CD14-positive monocyte (primary cell): ENCODE data around the gene ANXA11. TPM values are rescaled to one million over a fixed set of nuclear protein-coding genes. Genes with fewer than 3 reads are reported as not detected.

ENCODE experiments used
- DNase-seq, 3 donors: peaks; one replicate each; pipeline ENCODE4 v3.0.0-alpha.2; 2011 to 2022
- H2AFZ ChIP-seq: 2 replicates; pipeline ENCODE4 v1.6.0; 2012; ENCODE audit warnings: mild to moderate bottlenecking, low read depth, low read length, inconsistent platforms; ENCODE audit not compliant: insufficient read depth, poor library complexity, severe bottlenecking
- H3K27ac ChIP-seq, 2 donors: 1 replicate in 1 of 2; 2 replicates in 1 of 2; pipeline ENCODE4 v1.5.1; 2012 to 2013; ENCODE audit warnings: low read length in 2 of 2, control low read depth in 1 of 2, inconsistent platforms in 1 of 2, low read depth in 1 of 2, mild to moderate bottlenecking in 1 of 2
- H3K27me3 ChIP-seq, 2 donors: one replicate each; pipeline versions ENCODE4 v1.6.0 to v1.6.1; 2011 to 2013; ENCODE audit warnings: low read length in 2 of 2; ENCODE audit not compliant: control insufficient read depth in 2 of 2, insufficient read depth in 2 of 2
- H3K36me3 ChIP-seq, 2 donors: replicated peaks in 1 of 2; 1 replicate in 1 of 2; 2 replicates in 1 of 2; pipeline versions ENCODE4 v1.5.1 to v1.6.1; 2012 to 2013; ENCODE audit warnings: low read length in 2 of 2, control low read depth in 1 of 2, inconsistent platforms in 1 of 2, mild to moderate bottlenecking in 1 of 2; ENCODE audit not compliant: insufficient read depth in 2 of 2, control insufficient read depth in 1 of 2
- H3K4me1 ChIP-seq, 2 donors: 1 replicate in 1 of 2; 2 replicates in 1 of 2; pipeline versions ENCODE4 v1.5.1 to v1.6.1; 2012 to 2013; ENCODE audit warnings: low read length in 2 of 2, control low read depth in 1 of 2, inconsistent platforms in 1 of 2, mild to moderate bottlenecking in 1 of 2, moderate library complexity in 1 of 2; ENCODE audit not compliant: insufficient read depth in 2 of 2, control insufficient read depth in 1 of 2
- H3K4me2 ChIP-seq: replicated peaks from 2 replicates; pipeline ENCODE3; 2012; ENCODE audit warnings: low read length, moderate library complexity, mild to moderate bottlenecking; ENCODE audit not compliant: poor library complexity, severe bottlenecking; ENCODE audit errors: extremely low read depth
- H3K4me3 ChIP-seq, 3 experiments: fragments of 200-600 bp in 1 of 3; sonication (generic) in 1 of 3; replicated peaks in 1 of 3; 1 replicate in 2 of 3; 2 replicates in 1 of 3; pipeline ENCODE4 v1.5.1; 2011 to 2013; ENCODE audit warnings: low read length in 3 of 3, mild to moderate bottlenecking in 3 of 3, control low read depth in 2 of 3, low read depth in 2 of 3, inconsistent platforms in 1 of 3, moderate library complexity in 1 of 3
- H3K79me2 ChIP-seq: 2 replicates; pipeline ENCODE4 v1.6.0; 2012; ENCODE audit warnings: mild to moderate bottlenecking, control low read depth, inconsistent platforms, low read length, moderate library complexity; ENCODE audit not compliant: insufficient read depth
- H3K9ac ChIP-seq: 2 replicates; pipeline ENCODE4 v1.6.0; 2017; ENCODE audit warnings: low read length, mild to moderate bottlenecking; ENCODE audit not compliant: insufficient read depth, poor library complexity, severe bottlenecking
- H3K9me3 ChIP-seq, 2 donors: replicated peaks in 1 of 2; 1 replicate in 1 of 2; 2 replicates in 1 of 2; pipeline versions ENCODE4 v1.5.1 to v1.6.1; 2012 to 2013; ENCODE audit warnings: low read length in 2 of 2, control low read depth in 1 of 2; ENCODE audit not compliant: control insufficient read depth in 1 of 2, insufficient read depth in 1 of 2
- H4K20me1 ChIP-seq: 2 replicates; pipeline ENCODE4 v1.6.0; 2012; ENCODE audit warnings: mild to moderate bottlenecking, low read length, control low read depth, moderate library complexity; ENCODE audit not compliant: insufficient read depth
- H3K27ac Mint-ChIP-seq, 7 donors: one replicate each; pipeline ENCODE4 v1.8.0; 2020; ENCODE audit warnings: mild to moderate bottlenecking in 7 of 7, mixed read lengths in 7 of 7, moderate library complexity in 6 of 7, inconsistent platforms in 2 of 7
- H3K27me3 Mint-ChIP-seq, 3 donors: one replicate each; pipeline ENCODE4 v1.8.0; 2021 to 2022; ENCODE audit warnings: low read depth in 3 of 3, mild to moderate bottlenecking in 3 of 3, mixed read lengths in 3 of 3, moderate library complexity in 3 of 3, inconsistent platforms in 1 of 3
- H3K36me3 Mint-ChIP-seq, 2 donors: one replicate each; pipeline ENCODE4 v1.8.0; 2020; ENCODE audit warnings: mixed read lengths in 2 of 2, inconsistent platforms in 1 of 2, mild to moderate bottlenecking in 1 of 2
- H3K4me1 Mint-ChIP-seq: one replicate; pipeline ENCODE4 v1.8.0; 2020; ENCODE audit warnings: mild to moderate bottlenecking, mixed read lengths
- H3K4me3 Mint-ChIP-seq, 2 donors: one replicate each; pipeline ENCODE4 v1.8.0; 2020; ENCODE audit warnings: mild to moderate bottlenecking in 2 of 2, mixed read lengths in 2 of 2, moderate library complexity in 1 of 2
- H3K9me3 Mint-ChIP-seq, 7 donors: one replicate each; pipeline ENCODE4 v1.8.0; 2020 to 2022; ENCODE audit warnings: mixed read lengths in 7 of 7, mild to moderate bottlenecking in 6 of 7, moderate library complexity in 6 of 7, inconsistent platforms in 2 of 7
- CTCF ChIP-seq: fragments of 200-600 bp; IDR thresholded peaks from one replicate; pipeline ENCODE4 v1.8.0; 2022; ENCODE audit warnings: antibody characterized with exemption, mild to moderate bottlenecking
- WGBS: methylation state at CpG from one replicate; pipeline ENCODE4 v1.1.5; 2013; ENCODE audit warnings: missing lambda C conversion rate; ENCODE audit not compliant: insufficient coverage; 5-methylcytosine and 5-hydroxymethylcytosine counted together
- intact Hi-C, 2 donors: fragments of 100-400 bp; cut with micrococcal nuclease; formaldehyde crosslinking; loops; one replicate each; pipeline versions ENCODE4 v1.15.0 to v1.15.1; 2023
- polyA plus RNA-seq, 3 donors: library from polyadenylated mRNA; depleted of rRNA in 1 of 3; unstranded in 2 of 3; stranded (reverse) in 1 of 3; fragments of 300-500 nt in 2 of 3; fragments of >200 nt in 1 of 3; fragmentation: Illumina TruSeq in 2 of 3; gene quantifications; 1 replicate in 2 of 3; 2 replicates in 1 of 3; pipeline ENCODE4 v1.2.3, GENCODE V29; 2012 to 2021

ANXA11 gene
- polyA plus RNA-seq, 3 donors, result 95.6 to 174 (median 134) TPM

- Mint-ChIP-seq H3K4me3 (peak overlapping the region; percentile 47 to 72), H3K27ac (peak overlapping the region; percentile 82 to 94 (median 89)), H3K4me1 (peaks cover 89% of the 10 kb centered on the region), H3K36me3 (peaks cover 14 to 28% of the 10 kb centered on the region in 2 donors), H3K9me3 (no peaks in the 10 kb centered on the region), H3K27me3 (peaks cover 0 to 2% (median 2%) of the 10 kb centered on the region in 3 donors)
- Histone ChIP-seq H3K79me2 (peaks cover 100% of the 10 kb centered on the region), H3K9ac (peak overlapping the region; percentile 39), H3K9me3 (no peaks in the 10 kb centered on the region), H3K36me3 (no peaks in the 10 kb centered on the region), H3K4me2 (peak overlapping the region; percentile 97), H2AFZ (no peak overlapping the region), H4K20me1 (peaks cover 70% of the 10 kb centered on the region), H3K4me1 (peaks cover 77 to 81% of the 10 kb centered on the region in 2 donors), H3K27ac (peak overlapping the region; percentile 53 to 81), H3K4me3 (peak overlapping the region in 1 of 3 experiments; percentile 91), H3K27me3 (no peaks in the 10 kb centered on the region)
- WGBS, result 53% methylated on average over 7 of the region's 8 CpGs
- intact Hi-C loops, result loop anchor here in 1 of 2 donors (5.0 to 10.0 kb wide), 2 partner anchors 44 to 127 kb away; partner anchors contain the start of gene TMEM254
- peak; percentile 69 to 85 (median 76) for DNase-seq
- TF ChIP-seq CTCF, result no peak
Observed at GRCh38 chr10:80201608-80202141, 3.7 kb downstream of the ANXA11 start.

GRCh38 chr10:80200687-80201086 is 4.7 kb downstream of the ANXA11 start:
- H3K9me3 Mint-ChIP-seq, result no peaks in the 10 kb centered on the region
- H3K4me1 Mint-ChIP-seq, result peaks cover 90% of the 10 kb centered on the region
- DNase-seq, result no peak
- peaks cover 75 to 81% of the 10 kb centered on the region in 2 donors for H3K4me1 ChIP-seq
- H4K20me1 ChIP-seq, result peaks cover 79% of the 10 kb centered on the region
- H3K4me3 Mint-ChIP-seq, result no peak overlapping the region
- peaks cover 0 to 2% (median 0%) of the 10 kb centered on the region in 3 donors for H3K27me3 Mint-ChIP-seq
- peaks cover 0 to 1% of the 10 kb centered on the region in 2 donors for H3K36me3 ChIP-seq
- WGBS, result 87% methylated on average over 6 of the region's 10 CpGs
- H3K27ac ChIP-seq, result peak overlapping the region; percentile 53 to 81
- intact Hi-C loops, result loop anchor here in 1 of 2 donors (5.0 to 10.0 kb wide), 2 partner anchors 43 to 126 kb away; partner anchors contain the start of gene TMEM254
- no peak for TF ChIP-seq CTCF
- H3K9me3 ChIP-seq, result no peaks in the 10 kb centered on the region
- H3K9ac ChIP-seq, result peak overlapping the region; percentile 51
- peaks cover 18 to 32% of the 10 kb centered on the region in 2 donors for H3K36me3 Mint-ChIP-seq
- H3K79me2 ChIP-seq, result peaks cover 100% of the 10 kb centered on the region
- peak overlapping the region in 1 of 3 experiments; percentile 91 for H3K4me3 ChIP-seq
- no peak overlapping the region for H2AFZ ChIP-seq
- H3K27me3 ChIP-seq, result no peaks in the 10 kb centered on the region
- H3K27ac Mint-ChIP-seq, result peak overlapping the region; percentile 54 to 94 (median 89)
- H3K4me2 ChIP-seq, result peak overlapping the region; percentile 97
